A549 (cell line): ENCODE data around the gene PRDM12. TPM values are rescaled to one million over a fixed set of nuclear protein-coding genes. Genes with fewer than 3 reads are reported as not detected.

Experiments used
- ATAC-seq, 2 experiments: fragments of 200-7000 bp in 1 of 2; fragments of >200 bp in 1 of 2; cut with Nextera tagmentation in 1 of 2; cut with Tn5 transposase in 1 of 2; 3 replicates each; pipeline versions ENCODE4 v1.8.0 to v1.9.1; 2018 to 2020; ENCODE audit warnings: mild to moderate bottlenecking in 1 of 2, moderate library complexity in 1 of 2
- CTCF ChIA-PET: fragments of 300-600 bp; sonication (Branson Sonifier 250); formaldehyde crosslinking; extraction: SDS; loops from one replicate; lab custom pipeline; 2021; ENCODE audit warnings: antibody characterized with exemption, inconsistent platforms; lab: Yijun Ruan, JAX
- POLR2A ChIA-PET: fragments of 350-600 bp; formaldehyde crosslinking; extraction: SDS; loops from one replicate; lab custom pipeline; 2021; ENCODE audit warnings: antibody characterized with exemption, inconsistent platforms; lab: Yijun Ruan, JAX
- DNase-seq, 2 experiments: peaks; one replicate each; pipeline versions ENCODE4 v3.0.0 to v3.0.0-alpha.2; 2011 to 2016; ENCODE audit warnings: low read depth in 1 of 2, low spot score in 1 of 2
- FAIRE-seq: peaks from 2 replicates; lab custom pipeline; 2011; peaks lifted over from hg19 to GRCh38; lab: Jason Lieb, UNC
- H3K27ac ChIP-seq, 2 experiments: fragments of >200 bp; sonication (Bioruptor Twin); formaldehyde crosslinking; 3 replicates each; pipeline ENCODE4 v1.5.1; 2016 to 2017
- H3K4me1 ChIP-seq: fragments of >200 bp; sonication (Bioruptor Twin); formaldehyde crosslinking; 3 replicates; pipeline ENCODE4 v1.6.1; 2016
- H3K4me2 ChIP-seq: fragments of >200 bp; sonication (Bioruptor Twin); formaldehyde crosslinking; 3 replicates; pipeline ENCODE4 v1.6.1; 2016
- H3K4me3 ChIP-seq: fragments of >200 bp; sonication (Bioruptor Twin); formaldehyde crosslinking; 3 replicates; pipeline ENCODE4 v1.5.1; 2016
- H3K9me3 ChIP-seq: fragments of >200 bp; sonication (Bioruptor Twin); formaldehyde crosslinking; 3 replicates; pipeline ENCODE4 v1.6.1; 2016
- E2F6 ChIP-seq: IDR thresholded peaks from 2 replicates; pipeline ENCODE4 v1.6.1; 2012; ENCODE audit warnings: low read depth, borderline replicate concordance
- ELK1 ChIP-seq: fragments of 150-350 bp; IDR thresholded peaks from 2 replicates; pipeline ENCODE4 v1.6.1; 2014; ENCODE audit warnings: low read depth, mild to moderate bottlenecking, low read length
- FOXS1 ChIP-seq: fragments of 250-450 bp; sonication (Bioruptor Pico); IDR thresholded peaks from 2 replicates; pipeline ENCODE4 v1.5.0; 2020; ENCODE audit warnings: mild to moderate bottlenecking, moderate library complexity
- HES2 ChIP-seq: fragments of >200 bp; sonication (Bioruptor Twin); formaldehyde crosslinking; IDR thresholded peaks from 2 replicates; pipeline ENCODE4 v1.6.1; 2016
- KDM1A ChIP-seq: fragments of 200-600 bp; sonication (generic); IDR thresholded peaks from 2 replicates; pipeline ENCODE4 v1.6.1; 2016; ENCODE audit warnings: low read depth, mild to moderate bottlenecking
- KDM5A ChIP-seq: fragments of 200-600 bp; sonication (generic); IDR thresholded peaks from 2 replicates; pipeline ENCODE4 v1.6.1; 2016; ENCODE audit warnings: antibody characterized with exemption, mild to moderate bottlenecking
- MAFK ChIP-seq: fragments of 450-650 bp; IDR thresholded peaks from 2 replicates; pipeline ENCODE4 v1.6.1; 2014; ENCODE audit not compliant: partially characterized antibody
- MAX ChIP-seq: IDR thresholded peaks from 2 replicates; pipeline ENCODE4 v1.6.1; 2012
- PHF8 ChIP-seq: fragments of 200-600 bp; sonication (generic); IDR thresholded peaks from 2 replicates; pipeline ENCODE4 v1.6.1; 2016; ENCODE audit warnings: low read depth, mild to moderate bottlenecking, antibody characterized with exemption, moderate library complexity, borderline replicate concordance
- POLR2A ChIP-seq: IDR thresholded peaks from 2 replicates; pipeline ENCODE4 v1.6.1; 2012; ENCODE audit warnings: mild to moderate bottlenecking, low read length
- POLR2AphosphoS2 ChIP-seq: conservative IDR thresholded peaks from 2 replicates; pipeline ENCODE4 v1.6.1; 2012; ENCODE audit warnings: low read length, improper control_type of control experiment, inconsistent platforms
- RARB ChIP-seq: fragments of 250-450 bp; sonication (Bioruptor Pico); IDR thresholded peaks from 2 replicates; pipeline ENCODE4 v1.8.0; 2021; ENCODE audit warnings: mild to moderate bottlenecking, moderate library complexity
- SMC3 ChIP-seq: fragments of >200 bp; sonication (Bioruptor Twin); formaldehyde crosslinking; IDR thresholded peaks from 3 replicates; pipeline ENCODE4 v1.6.1; 2018; ENCODE audit warnings: inconsistent platforms
- ZC3H11A ChIP-seq: fragments of 450-650 bp; IDR thresholded peaks from 2 replicates; pipeline ENCODE4 v1.6.1; 2014; ENCODE audit warnings: antibody characterized with exemption, mild to moderate bottlenecking
- ZSCAN20 ChIP-seq: fragments of 250-450 bp; sonication (Bioruptor Pico); IDR thresholded peaks from 2 replicates; pipeline ENCODE4 v1.8.0; 2022; ENCODE audit warnings: mild to moderate bottlenecking, moderate library complexity
- WGBS: methylation state at CpG from one replicate; pipeline ENCODE4 v1.1.6; 2017; ENCODE audit errors: missing lambda C conversion rate; 5-methylcytosine and 5-hydroxymethylcytosine counted together
- polyA plus RNA-seq, 4 experiments: library from polyadenylated mRNA; depleted of rRNA in 3 of 4; stranded (reverse); fragments of >200 nt; fragmentation: RNase III in 1 of 4; extraction: RNeasy Plus Mini Kit Qiagen cat#74134 plus additional on column Dnase treatment in 1 of 4; gene quantifications; 2 replicates in 3 of 4; 3 replicates in 1 of 4; pipeline ENCODE4 v1.2.3, GENCODE V29; 2011 to 2017

The PRDM12 gene
- polyA plus RNA-seq, 2 of the 4 experiments (the other 2 are of a cell fraction) = 0.09 to 0.17 TPM

GRCh38 chr9:130633336-130634190 is 30.8 kb upstream of the PRDM12 start (continued):
- no peak for TF ChIP-seq ELK1
- no peak for TF ChIP-seq MAFK
- TF ChIP-seq POLR2A = no peak
- TF ChIP-seq ZC3H11A = no peak
- no peak for TF ChIP-seq E2F6
- no peak for TF ChIP-seq POLR2AphosphoS2
- no peak for TF ChIP-seq KDM1A
- TF ChIP-seq HES2 = no peak
- no peak for TF ChIP-seq ZSCAN20
- TF ChIP-seq KDM5A = no peak

GRCh38 chr9:130634191-130634768 is 30.1 kb upstream of the PRDM12 start:
- Histone ChIP-seq H3K4me3 (no peak overlapping the region), H3K9me3 (no peaks in the 10 kb centered on the region)
- CTCF ChIA-PET = no interaction called here
- DNase-seq (no peak), ATAC-seq (no peak)
- no peak for TF ChIP-seq FOXS1 (CRISPR knock-in tag)
- no peak for TF ChIP-seq RARB (CRISPR knock-in tag)
- TF ChIP-seq PHF8 = no peak
- TF ChIP-seq, all 56 proteins: peak for 0
- Histone ChIP-seq H3K27ac (no peak overlapping the region), H3K4me2 (no peak overlapping the region), H3K4me1 (no peaks in the 10 kb centered on the region)
- FAIRE-seq = no peak
- POLR2A ChIA-PET = no interaction called here
- 91% methylated on average over 5 of the region's 14 CpGs for WGBS

GRCh38 chr9:130634801-130635200 is 29.6 kb upstream of the PRDM12 start:
- DNase-seq (no peak), FAIRE-seq (no peak), ATAC-seq (no peak)
- H3K27ac ChIP-seq = no peak overlapping the region
- CTCF ChIA-PET = no interaction called here
- H3K4me3 ChIP-seq = no peak overlapping the region
- H3K9me3 ChIP-seq = no peaks in the 10 kb centered on the region
- WGBS = 91% methylated on average over 8 of the region's 8 CpGs
- no peak for TF ChIP-seq SMC3
- POLR2A ChIA-PET = interaction anchor here (1.0 kb wide), 1 partner anchor 8 kb away, joined by 3 read pairs; no protein-coding TSS in a partner anchor
- no peak overlapping the region for H3K4me2 ChIP-seq
- no peaks in the 10 kb centered on the region for H3K4me1 ChIP-seq

GRCh38 chr9:130635306-130635705 is 29.1 kb upstream of the PRDM12 start:
- Histone ChIP-seq H3K4me1 (no peaks in the 10 kb centered on the region), H3K27ac (no peak overlapping the region), H3K9me3 (no peaks in the 10 kb centered on the region), H3K4me3 (no peak overlapping the region), H3K4me2 (no peak overlapping the region)
- 96% methylated on average over 6 of the region's 6 CpGs for WGBS
- ATAC-seq (no peak), DNase-seq (no peak), FAIRE-seq (no peak)
- ChIA-PET POLR2A (interaction anchor here (1.0 kb wide), 1 partner anchor 9 kb away, joined by 3 read pairs; no protein-coding TSS in a partner anchor), CTCF (no interaction called here)
- TF ChIP-seq MAFK (no peak), E2F6 (no peak), MAX (no peak)
